Caco-2 (cell line): Measurements from ENCODE around the gene HDAC10. TPM values are rescaled to one million over a fixed set of nuclear protein-coding genes. Genes with fewer than 3 reads are reported as not detected.

Experiments
- BruUV-seq: library from RNA; stranded (reverse); fragments of 400-500 nt; replicated peaks from 2 replicates; lab custom pipeline; 2021; lab: Mats Ljungman, UMichigan
- CTCF ChIA-PET: fragments of 300-600 bp; sonication (Branson Sonifier 250); formaldehyde crosslinking; loops from one replicate; lab custom pipeline; 2022; ENCODE audit warnings: antibody characterized with exemption; lab: Charles Lee
- POLR2A ChIA-PET: fragments of 300-600 bp; sonication (Branson Sonifier 250); formaldehyde crosslinking; loops from one replicate; lab custom pipeline; 2022; ENCODE audit warnings: antibody characterized with exemption; lab: Charles Lee
- DNase-seq, 2 experiments: peaks; one replicate each; pipeline versions ENCODE4 v3.0.0 to v3.0.0-alpha.2; 2020 to 2022
- H3K27me3 ChIP-seq: replicated peaks from 2 replicates; pipeline ENCODE4 v1.6.0; 2011; ENCODE audit warnings: low read length; ENCODE audit not compliant: control insufficient read depth, insufficient read depth
- H3K36me3 ChIP-seq: 2 replicates; pipeline ENCODE4 v1.5.1; 2011; ENCODE audit warnings: low read length; ENCODE audit not compliant: control insufficient read depth, insufficient read depth
- H3K4me1 ChIP-seq: fragments of 250-450 bp; sonication (Bioruptor Pico); 2 replicates; pipeline ENCODE4 v1.5.1; 2020; ENCODE audit warnings: mild to moderate bottlenecking
- H3K4me3 ChIP-seq: 2 replicates; pipeline ENCODE4 v1.5.1; 2011; ENCODE audit warnings: low read depth, mild to moderate bottlenecking, control low read depth, low read length
- H3K9me3 ChIP-seq: fragments of 250-450 bp; sonication (Bioruptor Pico); 2 replicates; pipeline ENCODE4 v1.5.1; 2020; ENCODE audit warnings: mild to moderate bottlenecking, moderate library complexity
- H3K27ac Mint-ChIP-seq: one replicate; pipeline ENCODE4 v1.8.0; 2022; ENCODE audit warnings: mixed read lengths; ENCODE audit not compliant: unreplicated experiment
- H3K27me3 Mint-ChIP-seq: one replicate; pipeline ENCODE4 v1.8.0; 2022; ENCODE audit warnings: mixed read lengths; ENCODE audit not compliant: insufficient read depth, unreplicated experiment
- H3K36me3 Mint-ChIP-seq: one replicate; pipeline ENCODE4 v1.8.0; 2022; ENCODE audit warnings: mild to moderate bottlenecking, mixed read lengths; ENCODE audit not compliant: insufficient read depth, unreplicated experiment
- H3K4me1 Mint-ChIP-seq: one replicate; pipeline ENCODE4 v1.8.0; 2022; ENCODE audit warnings: low read depth, mixed read lengths; ENCODE audit not compliant: unreplicated experiment
- H3K4me3 Mint-ChIP-seq: one replicate; pipeline ENCODE4 v1.8.0; 2022; ENCODE audit warnings: mild to moderate bottlenecking, moderate library complexity, mixed read lengths; ENCODE audit not compliant: unreplicated experiment
- H3K9me3 Mint-ChIP-seq: one replicate; pipeline ENCODE4 v1.8.0; 2022; ENCODE audit warnings: mixed read lengths; ENCODE audit not compliant: unreplicated experiment
- CTCF ChIP-seq, 2 experiments: fragments of 200-600 bp in 1 of 2; IDR thresholded peaks; 1 replicate in 1 of 2; 2 replicates in 1 of 2; pipeline versions ENCODE4 v1.5.1 to v1.8.0; 2011 to 2022; ENCODE audit warnings: antibody characterized with exemption in 1 of 2, control low read depth in 1 of 2, inconsistent platforms in 1 of 2, low read depth in 1 of 2, low read length in 1 of 2, mild to moderate bottlenecking in 1 of 2, moderate library complexity in 1 of 2; ENCODE audit not compliant: insufficient read depth in 1 of 2, severe bottlenecking in 1 of 2, unreplicated experiment in 1 of 2
- intact Hi-C: fragments of 100-400 bp; cut with micrococcal nuclease; formaldehyde crosslinking; loops from one replicate; pipeline ENCODE4 v1.10.0; 2022; ENCODE audit not compliant: unreplicated experiment
- total RNA-seq: library from RNA; stranded (reverse); gene quantifications from 2 replicates; pipeline ENCODE4 v1.2.3, GENCODE V29; 2022

HDAC10 gene
- total RNA-seq, 1 experiment from 2014 or later = 63.5 TPM

GRCh38 chr22:50248196-50249081 is 2.6 kb downstream of the HDAC10 start:
- DNase-seq = no peak
- intact Hi-C loops = no loop called here
- ChIA-PET CTCF (no interaction called here), POLR2A (no interaction called here)
- Mint-ChIP-seq H3K36me3 (peaks cover 56% of the 10 kb centered on the region), H3K27me3 (no peaks in the 10 kb centered on the region), H3K27ac (no peak overlapping the region), H3K9me3 (no peaks in the 10 kb centered on the region), H3K4me1 (no peaks in the 10 kb centered on the region), H3K4me3 (no peak overlapping the region)
- peaks cover 26% of the 10 kb centered on the region for H3K4me1 ChIP-seq
- no peaks in the 10 kb centered on the region for H3K27me3 ChIP-seq
- BruUV-seq = no TSS peak
- H3K4me3 ChIP-seq = no peak overlapping the region
- peaks cover 9% of the 10 kb centered on the region; the same call in 1 of the 2 replicates for H3K36me3 ChIP-seq
- H3K9me3 ChIP-seq = no peaks in the 10 kb centered on the region
- no peak for TF ChIP-seq CTCF (IDR thresholded peaks at IDR 0.05; ENCODE audit: insufficient read depth in 1 of 2, low read depth in 1 of 2, low read length in 1 of 2, severe bottlenecking in 1 of 2, unreplicated experiment in 1 of 2)

GRCh38 chr22:50247748-50248147 is 3.3 kb downstream of the HDAC10 start:
- no peaks in the 10 kb centered on the region for H3K27me3 ChIP-seq
- no peak for TF ChIP-seq CTCF (IDR thresholded peaks at IDR 0.05; ENCODE audit: insufficient read depth in 1 of 2, low read depth in 1 of 2, low read length in 1 of 2, severe bottlenecking in 1 of 2, unreplicated experiment in 1 of 2)
- no peak overlapping the region for H3K27ac Mint-ChIP-seq
- DNase-seq = no peak
- ChIA-PET POLR2A (interaction anchor here (0.8 kb wide), 1 partner anchor 260 kb away, joined by 3 read pairs; the partner anchor contains the start of gene LMF2), CTCF (no interaction called here)
- no TSS peak for BruUV-seq
- peaks cover 26% of the 10 kb centered on the region for H3K4me1 ChIP-seq
- peaks cover 9% of the 10 kb centered on the region; the same call in 1 of the 2 replicates for H3K36me3 ChIP-seq
- H3K4me3 ChIP-seq = no peak overlapping the region
- H3K9me3 ChIP-seq = no peaks in the 10 kb centered on the region
- no peaks in the 10 kb centered on the region for H3K4me1 Mint-ChIP-seq
- H3K9me3 Mint-ChIP-seq = no peaks in the 10 kb centered on the region
- no peaks in the 10 kb centered on the region for H3K27me3 Mint-ChIP-seq
- H3K36me3 Mint-ChIP-seq = peaks cover 56% of the 10 kb centered on the region
- H3K4me3 Mint-ChIP-seq = no peak overlapping the region
- intact Hi-C loops = no loop called here

GRCh38 chr22:50246242-50247175 is 4.6 kb downstream of the HDAC10 start:
- peak in 1 of 2 experiments; percentile 54 for DNase-seq
- no peaks in the 10 kb centered on the region for H3K9me3 ChIP-seq
- H3K27me3 ChIP-seq = no peaks in the 10 kb centered on the region
- BruUV-seq = no TSS peak
- H3K36me3 ChIP-seq = peaks cover 9% of the 10 kb centered on the region; the same call in 1 of the 2 replicates
- POLR2A ChIA-PET = no interaction called here
- Mint-ChIP-seq H3K27ac (no peak overlapping the region), H3K4me1 (peaks cover 4% of the 10 kb centered on the region), H3K27me3 (no peaks in the 10 kb centered on the region), H3K9me3 (no peaks in the 10 kb centered on the region), H3K4me3 (peak overlapping the region; percentile 76), H3K36me3 (peaks cover 56% of the 10 kb centered on the region)
- TF ChIP-seq CTCF (IDR thresholded peaks at IDR 0.05; ENCODE audit: insufficient read depth in 1 of 2, low read depth in 1 of 2, low read length in 1 of 2, severe bottlenecking in 1 of 2, unreplicated experiment in 1 of 2) = peak in 1 of 2 experiments; percentile 26
- H3K4me1 ChIP-seq = peaks cover 19% of the 10 kb centered on the region
- CTCF ChIA-PET = no interaction called here
- intact Hi-C loops = no loop called here
- H3K4me3 ChIP-seq = peak overlapping the region; percentile 58; the same call in 1 of the 2 replicates
